IPS-18a (cell line): Measurements from ENCODE around the gene SYT2.

Experiments used
- H3K27ac ChIP-seq: one replicate; pipeline ENCODE4 v1.5.1; 2013; ENCODE audit warnings: low read length
- H3K27me3 ChIP-seq: one replicate; pipeline ENCODE4 v1.6.1; 2013; ENCODE audit warnings: mild to moderate bottlenecking, low read length; ENCODE audit not compliant: control insufficient read depth, insufficient read depth
- H3K36me3 ChIP-seq: one replicate; pipeline ENCODE4 v1.6.1; 2013; ENCODE audit warnings: low read depth, low read length; ENCODE audit not compliant: control insufficient read depth
- H3K4me1 ChIP-seq: one replicate; pipeline ENCODE4 v1.6.1; 2013; ENCODE audit warnings: low read depth, low read length; ENCODE audit not compliant: control insufficient read depth
- H3K4me3 ChIP-seq: one replicate; pipeline ENCODE4 v1.5.1; 2013; ENCODE audit warnings: low read length
- H3K9ac ChIP-seq: one replicate; pipeline ENCODE4 v1.6.1; 2013; ENCODE audit warnings: mild to moderate bottlenecking, low read length, moderate library complexity
- H3K9me3 ChIP-seq: one replicate; pipeline ENCODE4 v1.6.1; 2013; ENCODE audit warnings: low read depth, low read length; ENCODE audit not compliant: control insufficient read depth

Gene SYT2

DNA sequence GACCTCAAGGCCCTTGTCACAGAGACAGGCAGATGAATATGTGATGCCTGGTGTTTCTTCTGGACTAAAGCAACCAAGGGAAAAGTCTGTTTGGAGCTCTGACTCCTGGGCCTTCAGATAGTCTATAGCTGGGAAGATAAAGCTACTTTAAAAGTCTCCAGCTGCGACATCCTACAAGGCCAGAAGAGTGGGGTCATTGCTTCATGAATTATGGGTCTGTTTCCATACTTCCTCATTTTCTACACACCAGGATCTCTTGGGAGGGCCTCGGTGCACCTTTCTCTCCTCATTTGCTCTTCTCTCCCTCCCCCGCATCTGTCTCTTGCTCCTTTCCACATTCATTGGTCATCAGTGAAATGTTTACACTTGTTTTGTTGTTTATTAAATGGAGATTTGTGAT, 44.8 kb downstream of the SYT2 start:
- H3K36me3 ChIP-seq = no peaks in the 10 kb centered on the region
- no peak overlapping the region for H3K9ac ChIP-seq
- H3K9me3 ChIP-seq = no peaks in the 10 kb centered on the region
- H3K4me3 ChIP-seq = no peak overlapping the region
- H3K27me3 ChIP-seq = no peaks in the 10 kb centered on the region
- H3K27ac ChIP-seq = no peak overlapping the region
- H3K4me1 ChIP-seq = no peaks in the 10 kb centered on the region

DNA sequence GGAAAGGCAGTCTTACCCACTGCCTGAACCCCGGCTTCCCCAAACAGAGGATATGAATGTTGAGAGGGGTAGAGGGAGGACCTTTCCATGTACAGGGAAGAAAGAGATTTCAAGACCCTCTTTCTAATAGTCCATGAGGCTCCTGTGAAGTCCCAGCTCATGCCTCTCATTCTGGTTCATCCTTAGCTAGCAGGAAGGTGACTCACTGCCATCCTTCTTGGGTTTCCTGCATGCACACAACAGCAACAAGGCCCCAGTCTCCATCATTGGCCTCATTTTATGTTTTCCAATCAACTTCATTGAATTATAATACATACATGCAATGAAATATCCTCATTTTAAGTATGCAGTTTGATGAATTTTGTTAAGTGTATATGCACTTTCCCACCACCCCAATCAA, 46.2 kb downstream of the SYT2 start:
- H3K9ac ChIP-seq = no peak overlapping the region
- no peaks in the 10 kb centered on the region for H3K4me1 ChIP-seq
- H3K36me3 ChIP-seq = no peaks in the 10 kb centered on the region
- H3K27me3 ChIP-seq = no peaks in the 10 kb centered on the region
- no peak overlapping the region for H3K4me3 ChIP-seq
- H3K9me3 ChIP-seq = no peaks in the 10 kb centered on the region
- H3K27ac ChIP-seq = no peak overlapping the region

DNA sequence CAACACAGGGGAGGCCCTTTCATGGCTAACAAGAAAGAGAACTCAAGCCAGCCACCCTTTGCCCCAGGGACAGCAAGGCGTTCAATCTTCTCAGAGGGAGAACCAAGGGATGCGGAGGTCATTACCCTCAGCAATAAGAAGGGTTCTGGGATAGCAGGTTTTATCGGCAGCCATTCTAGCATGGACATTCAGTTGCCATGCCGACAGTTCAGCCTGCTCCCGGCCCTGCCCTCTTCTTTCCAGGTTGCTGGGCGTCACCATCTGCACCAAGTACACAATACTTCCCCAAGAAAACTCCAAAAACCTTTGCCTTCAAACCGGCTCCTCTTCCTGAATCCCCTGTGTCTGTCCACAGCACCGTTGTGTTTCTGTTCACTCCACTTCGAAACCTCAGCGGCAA, 47.1 kb downstream of the SYT2 start:
- Histone ChIP-seq H3K27ac (no peak overlapping the region), H3K9me3 (no peaks in the 10 kb centered on the region), H3K4me1 (no peaks in the 10 kb centered on the region), H3K4me3 (no peak overlapping the region), H3K9ac (no peak overlapping the region), H3K36me3 (no peaks in the 10 kb centered on the region), H3K27me3 (no peaks in the 10 kb centered on the region)

DNA sequence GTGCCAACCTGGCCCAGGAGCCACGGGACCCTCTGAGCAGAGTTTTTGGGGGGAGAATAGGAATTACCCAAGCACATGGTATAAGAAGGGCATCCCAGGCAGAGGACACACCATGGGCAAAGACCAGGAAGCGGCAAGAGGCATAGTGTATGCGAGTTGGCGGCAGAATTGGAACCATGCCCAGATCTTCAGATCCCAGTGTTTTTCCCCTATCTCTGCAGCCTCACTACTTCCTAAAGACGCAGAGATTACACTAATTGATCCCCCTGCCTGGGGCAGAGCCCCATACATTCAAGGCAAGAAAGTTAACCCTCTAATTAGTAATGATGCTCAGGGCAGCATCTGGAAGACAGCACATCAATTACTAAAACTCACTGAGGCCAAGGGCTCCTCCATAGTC, 48.2 kb downstream of the SYT2 start:
- Histone ChIP-seq H3K4me3 (no peak overlapping the region), H3K27me3 (no peaks in the 10 kb centered on the region), H3K27ac (no peak overlapping the region), H3K36me3 (no peaks in the 10 kb centered on the region), H3K9ac (no peak overlapping the region), H3K4me1 (peaks cover 3% of the 10 kb centered on the region), H3K9me3 (no peaks in the 10 kb centered on the region)

DNA sequence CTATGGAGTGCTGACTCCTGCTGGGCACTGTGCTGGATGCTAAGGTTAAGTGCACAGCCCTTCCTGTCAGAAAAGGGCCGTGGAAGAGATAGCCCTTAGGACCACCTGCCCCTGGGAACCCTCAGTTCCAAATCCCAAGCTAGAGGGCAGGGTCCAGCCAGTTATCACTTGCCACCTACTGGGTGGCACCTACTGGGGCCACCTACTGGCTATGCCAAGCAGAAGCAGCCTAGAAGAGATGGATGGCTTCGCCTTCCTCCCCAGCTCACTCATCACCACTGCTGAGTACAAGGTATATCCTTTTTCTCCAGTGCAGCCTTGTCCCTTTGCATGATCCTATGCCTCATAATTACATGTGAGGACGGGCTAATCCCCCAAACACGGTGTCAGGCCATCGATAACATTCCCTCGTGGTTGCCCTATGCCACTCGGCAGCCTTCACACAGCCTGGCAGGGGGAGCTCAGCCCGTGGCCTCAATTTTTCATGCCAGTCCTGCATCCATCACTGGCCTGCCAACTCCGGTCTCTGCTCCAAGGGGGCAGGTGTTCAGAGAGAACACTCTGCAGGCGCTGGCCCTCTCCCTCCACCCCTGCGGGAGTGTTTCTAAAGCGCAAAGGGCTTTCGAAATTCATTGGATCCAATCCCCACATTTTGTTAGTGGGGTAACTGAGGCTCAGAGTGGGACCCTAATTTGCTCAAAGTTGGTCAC, 49.0 kb downstream of the SYT2 start:
- Histone ChIP-seq H3K9me3 (no peaks in the 10 kb centered on the region), H3K4me3 (no peak overlapping the region), H3K27me3 (no peaks in the 10 kb centered on the region)

DNA sequence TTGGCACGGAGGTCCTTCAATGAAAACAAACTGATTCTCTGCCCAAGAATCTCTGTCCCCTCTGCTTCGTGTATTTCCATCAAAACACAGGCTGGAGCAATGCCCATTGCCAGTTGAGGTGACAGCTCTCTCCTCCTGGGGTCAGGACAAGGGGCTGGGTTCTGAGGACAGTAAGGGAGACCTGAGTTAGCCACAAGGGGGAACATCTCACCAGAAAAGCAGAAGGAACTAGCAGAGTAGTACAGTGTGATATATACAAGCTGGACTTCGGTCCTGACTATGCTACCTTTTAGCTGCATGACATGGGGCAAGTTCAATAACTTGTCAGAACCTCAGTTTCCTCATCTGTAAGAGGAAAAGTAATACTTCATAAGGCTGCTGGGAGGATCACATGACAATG, 50.3 kb downstream of the SYT2 start:
- Histone ChIP-seq H3K36me3 (no peaks in the 10 kb centered on the region), H3K4me1 (peaks cover 3% of the 10 kb centered on the region), H3K27me3 (no peaks in the 10 kb centered on the region), H3K9ac (no peak overlapping the region), H3K27ac (no peak overlapping the region), H3K4me3 (no peak overlapping the region), H3K9me3 (no peaks in the 10 kb centered on the region)

More for the DNA sequence above, 49.0 kb downstream of the SYT2 start:
- H3K9ac ChIP-seq = no peak overlapping the region
- no peak overlapping the region for H3K27ac ChIP-seq
- peaks cover 3% of the 10 kb centered on the region for H3K4me1 ChIP-seq
- H3K36me3 ChIP-seq = no peaks in the 10 kb centered on the region

DNA sequence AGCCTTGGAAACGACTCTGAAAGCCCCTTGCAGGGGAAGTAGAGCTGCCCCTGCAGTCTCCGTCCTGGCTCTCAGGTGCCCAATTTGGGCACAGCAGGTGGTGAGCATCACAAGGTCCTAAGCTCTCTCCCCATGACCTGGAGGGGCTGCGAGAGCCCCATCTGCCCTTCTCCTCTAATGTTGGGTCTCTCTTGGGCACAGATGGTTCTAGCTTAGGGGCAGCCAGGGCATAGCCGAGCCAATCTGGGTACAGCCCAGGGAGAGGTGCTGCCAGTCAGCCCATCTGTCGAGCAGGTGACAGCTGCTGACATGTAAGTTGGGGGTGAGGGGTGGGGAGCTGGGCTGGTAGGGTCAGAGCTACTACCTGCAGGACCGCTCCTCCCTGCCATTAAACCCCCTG, 50.7 kb downstream of the SYT2 start:
- Histone ChIP-seq H3K27me3 (no peaks in the 10 kb centered on the region), H3K27ac (no peak overlapping the region), H3K9ac (no peak overlapping the region), H3K36me3 (no peaks in the 10 kb centered on the region), H3K9me3 (no peaks in the 10 kb centered on the region), H3K4me3 (no peak overlapping the region), H3K4me1 (peaks cover 3% of the 10 kb centered on the region)

DNA sequence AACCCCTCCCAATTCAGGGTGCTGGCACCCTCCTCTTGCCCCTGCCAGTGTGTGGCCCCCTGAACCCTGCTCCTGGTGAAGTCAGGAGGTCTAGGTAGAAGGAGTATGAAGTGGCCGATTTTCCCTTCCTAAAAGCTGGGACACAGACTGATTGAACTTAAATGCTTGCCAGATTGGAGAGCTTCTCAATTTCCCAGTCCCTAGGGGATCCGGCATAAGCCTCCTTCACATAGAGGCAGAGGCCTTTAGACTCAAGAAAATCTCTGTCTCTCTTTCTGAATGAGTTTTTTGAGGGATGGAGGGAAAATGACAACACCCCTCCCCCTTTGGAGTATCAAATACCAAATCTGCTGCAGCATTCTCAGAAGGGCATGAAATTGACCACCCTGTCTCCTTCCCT, 51.5 kb downstream of the SYT2 start:
- H3K4me3 ChIP-seq = no peak overlapping the region
- H3K27me3 ChIP-seq = no peaks in the 10 kb centered on the region
- no peak overlapping the region for H3K27ac ChIP-seq
- no peaks in the 10 kb centered on the region for H3K9me3 ChIP-seq
- H3K36me3 ChIP-seq = no peaks in the 10 kb centered on the region
- H3K4me1 ChIP-seq = peaks cover 3% of the 10 kb centered on the region
- H3K9ac ChIP-seq = no peak overlapping the region

DNA sequence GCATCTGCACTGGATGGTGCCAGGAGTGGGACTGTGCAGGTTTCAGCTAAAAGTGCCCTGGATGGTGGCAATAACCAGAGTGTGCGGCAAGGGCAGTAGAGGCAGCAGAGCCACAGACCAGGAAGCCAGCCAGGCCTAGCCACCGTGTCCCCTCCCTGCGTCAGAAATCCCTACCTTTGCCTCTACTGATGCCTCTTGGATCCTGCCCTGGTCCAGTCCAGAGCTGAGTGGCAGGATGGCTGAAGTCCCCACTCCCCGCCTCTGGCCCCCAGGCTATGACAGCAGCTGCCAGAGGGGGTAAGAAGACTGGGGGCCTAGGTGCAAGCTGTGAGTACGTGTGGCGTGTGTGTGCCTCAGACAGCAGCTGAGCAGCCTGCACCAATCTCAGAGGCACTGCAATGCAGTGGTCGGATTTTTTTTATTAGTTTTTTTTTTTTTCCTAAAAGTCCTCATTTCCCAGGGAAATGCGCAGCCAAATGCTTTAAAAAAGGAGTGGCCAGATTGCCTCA, 51.9 kb downstream of the SYT2 start:
- no peak overlapping the region for H3K9ac ChIP-seq
- peaks cover 3% of the 10 kb centered on the region for H3K4me1 ChIP-seq
- H3K4me3 ChIP-seq = no peak overlapping the region
- no peaks in the 10 kb centered on the region for H3K36me3 ChIP-seq
- no peak overlapping the region for H3K27ac ChIP-seq
- H3K9me3 ChIP-seq = no peaks in the 10 kb centered on the region
- H3K27me3 ChIP-seq = no peaks in the 10 kb centered on the region

DNA sequence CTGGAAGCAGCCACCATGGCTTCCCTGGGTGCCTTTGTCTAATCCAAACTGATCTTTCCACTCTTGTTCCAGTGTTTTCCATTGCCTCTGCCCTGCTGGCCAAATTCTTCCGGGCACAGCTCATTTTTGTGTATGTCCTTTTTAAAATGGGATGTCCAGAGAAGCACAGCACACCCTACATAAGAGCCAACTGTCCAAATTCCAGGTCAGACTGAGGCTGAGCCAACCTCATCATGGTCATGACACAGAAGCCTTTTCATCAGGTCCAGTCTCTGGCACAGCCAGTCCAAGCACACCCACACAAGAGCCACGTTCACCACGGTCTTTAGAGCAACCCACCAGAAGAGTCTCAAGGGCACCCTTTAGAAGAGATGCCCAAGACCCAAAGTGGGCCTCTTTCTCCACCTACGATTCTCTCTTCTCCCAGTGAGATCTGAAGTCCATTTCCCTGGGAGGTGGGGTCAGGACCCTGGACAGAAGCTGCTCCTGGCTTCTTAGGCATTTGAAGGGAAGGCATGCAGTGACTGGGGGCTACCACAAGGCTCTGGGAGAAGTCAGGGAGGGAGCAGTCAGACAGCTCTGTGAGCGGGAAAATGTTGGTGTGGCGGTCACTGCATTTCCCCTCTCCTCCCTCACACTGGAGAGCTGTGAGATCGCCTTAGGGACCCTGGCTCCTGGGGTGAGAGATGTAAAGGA, 53.2 kb downstream of the SYT2 start:
- H3K4me3 ChIP-seq = no peak overlapping the region
- no peaks in the 10 kb centered on the region for H3K36me3 ChIP-seq
- H3K4me1 ChIP-seq = peaks cover 3% of the 10 kb centered on the region
- H3K9me3 ChIP-seq = no peaks in the 10 kb centered on the region
- H3K27ac ChIP-seq = no peak overlapping the region
- no peaks in the 10 kb centered on the region for H3K27me3 ChIP-seq
- H3K9ac ChIP-seq = no peak overlapping the region

DNA sequence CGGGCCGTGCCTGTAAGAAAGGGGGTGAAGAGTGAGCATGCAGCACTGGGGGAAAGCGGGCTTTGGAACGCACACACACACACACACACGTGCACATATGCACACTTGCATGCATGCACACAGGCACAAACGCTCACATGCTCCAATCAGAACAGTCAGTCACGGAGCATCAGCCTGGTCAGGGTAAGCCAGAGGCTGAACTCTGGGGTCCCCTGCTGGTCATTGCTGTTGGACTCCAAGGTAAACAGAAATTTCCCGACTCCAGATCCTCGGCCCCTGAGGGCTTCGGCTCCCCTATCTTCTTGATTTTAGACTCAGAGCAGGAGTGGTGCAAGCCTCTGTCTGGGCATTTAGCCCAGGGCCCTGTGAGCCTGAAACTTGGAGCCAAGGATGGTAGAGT, 54.2 kb downstream of the SYT2 start:
- H3K4me1 ChIP-seq = peaks cover 3% of the 10 kb centered on the region
- H3K27me3 ChIP-seq = no peaks in the 10 kb centered on the region
- no peak overlapping the region for H3K9ac ChIP-seq
- no peaks in the 10 kb centered on the region for H3K9me3 ChIP-seq
- no peak overlapping the region for H3K27ac ChIP-seq
- H3K4me3 ChIP-seq = no peak overlapping the region
- H3K36me3 ChIP-seq = no peaks in the 10 kb centered on the region

DNA sequence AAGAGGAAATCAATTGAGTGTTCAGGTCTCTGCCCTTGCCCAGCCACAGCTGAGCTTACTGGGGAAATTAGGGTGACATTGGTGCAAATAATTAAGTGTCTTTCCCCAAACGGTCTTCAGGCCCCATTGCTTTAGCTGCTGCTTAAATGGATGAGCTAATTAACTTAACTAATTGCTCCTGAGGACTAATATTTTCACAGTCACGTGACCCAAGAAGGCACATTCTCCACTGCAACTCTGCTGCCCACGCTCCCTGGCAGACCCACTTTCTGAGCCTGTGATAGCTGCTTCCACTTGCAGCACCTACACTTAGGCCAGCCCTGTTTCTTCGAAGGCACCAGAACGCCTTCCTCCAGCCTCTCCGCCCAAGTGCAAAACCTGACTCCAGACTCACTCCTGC, 56.2 kb downstream of the SYT2 start:
- no peaks in the 10 kb centered on the region for H3K9me3 ChIP-seq
- H3K27me3 ChIP-seq = no peaks in the 10 kb centered on the region

More for the DNA sequence above, 56.2 kb downstream of the SYT2 start:
- Histone ChIP-seq H3K4me1 (peaks cover 3% of the 10 kb centered on the region), H3K36me3 (no peaks in the 10 kb centered on the region), H3K9ac (no peak overlapping the region), H3K27ac (no peak overlapping the region), H3K4me3 (no peak overlapping the region)
